ENCODE results near the gene ST8SIA5. TPM values are rescaled to one million over a fixed set of nuclear protein-coding genes. Genes with fewer than 3 reads are reported as not detected.

Gene ST8SIA5
- total RNA-seq, 1 experiment from 2014 or later, result 5.4 TPM

- Mint-ChIP-seq H3K27ac (no peak overlapping the region), H3K36me3 (no peaks in the 10 kb centered on the region), H3K9me3 (0 out of 2 replicates have a peak, but pooled peaks cover 2% of the 10 kb centered on the region), H3K27me3 (ENCODE audit: low read depth) (peaks cover 8% of the 10 kb centered on the region; the same call in 1 of the 2 replicates), H3K4me3 (no peak overlapping the region), H3K4me1 (no peaks in the 10 kb centered on the region)
- TF ChIP-seq GABPB1 (CRISPR knock-in tag; IDR thresholded peaks at IDR 0.05) (no peak), ATF3 (CRISPR knock-in tag; conservative IDR thresholded peaks at IDR 0.05) (no peak), FOXP1 (CRISPR knock-in tag; IDR thresholded peaks at IDR 0.05; ENCODE audit: borderline replicate concordance) (no peak), ZNF317 (CRISPR knock-in tag; IDR thresholded peaks at IDR 0.05; ENCODE audit: borderline replicate concordance, low read depth) (no peak), NR2C2 (CRISPR knock-in tag; IDR thresholded peaks at IDR 0.05) (no peak), HMGA2 (CRISPR knock-in tag; IDR thresholded peaks at IDR 0.05) (no peak), HMGXB4 (CRISPR knock-in tag; IDR thresholded peaks at IDR 0.05) (no peak), EMX1 (CRISPR knock-in tag; IDR thresholded peaks at IDR 0.05) (no peak), RELA (CRISPR knock-in tag; IDR thresholded peaks at IDR 0.05; ENCODE audit: borderline replicate concordance) (no peak), MYBL2 (CRISPR knock-in tag; IDR thresholded peaks at IDR 0.05) (no peak), ZSCAN18 (CRISPR knock-in tag; IDR thresholded peaks at IDR 0.05) (no peak), ZBTB21 (CRISPR knock-in tag; IDR thresholded peaks at IDR 0.05; ENCODE audit: borderline replicate concordance) (no peak), TEAD1 (CRISPR knock-in tag; IDR thresholded peaks at IDR 0.05) (no peak), IRF2 (CRISPR knock-in tag; IDR thresholded peaks at IDR 0.05; ENCODE audit: borderline replicate concordance, low read depth) (no peak)
- POLR2A ChIA-PET, result no interaction called here
- no peak for ATAC-seq
- CTCF ChIA-PET, result interaction anchor here (1.7 kb wide), 1 partner anchor 19 kb away, joined by 14 read pairs; no protein-coding TSS in a partner anchor
- DNase-seq (ENCODE audit: low spot score), result no peak
Measured at GRCh38 chr18:46639386-46639785, 117.5 kb downstream of the ST8SIA5 start.

- POLR2A ChIA-PET, result no interaction called here
- Mint-ChIP-seq H3K36me3 (no peaks in the 10 kb centered on the region), H3K27ac (no peak overlapping the region), H3K4me1 (no peaks in the 10 kb centered on the region), H3K4me3 (no peak overlapping the region), H3K27me3 (ENCODE audit: low read depth) (peaks cover 8% of the 10 kb centered on the region), H3K9me3 (peaks cover 21% of the 10 kb centered on the region)
- DNase-seq (ENCODE audit: low spot score) (no peak), ATAC-seq (no peak)
- TF ChIP-seq MYBL2 (CRISPR knock-in tag; IDR thresholded peaks at IDR 0.05), result no peak
- TF ChIP-seq CDX4 (CRISPR knock-in tag; IDR thresholded peaks at IDR 0.05; ENCODE audit: borderline replicate concordance), result no peak
- no peak for TF ChIP-seq ZNF317 (CRISPR knock-in tag; IDR thresholded peaks at IDR 0.05; ENCODE audit: borderline replicate concordance, low read depth)
- no peak for TF ChIP-seq ATF2 (CRISPR knock-in tag; IDR thresholded peaks at IDR 0.05; ENCODE audit: borderline replicate concordance, low read depth)
- no peak for TF ChIP-seq FOXP1 (CRISPR knock-in tag; IDR thresholded peaks at IDR 0.05; ENCODE audit: borderline replicate concordance)
- TF ChIP-seq IRF2 (CRISPR knock-in tag; IDR thresholded peaks at IDR 0.05; ENCODE audit: borderline replicate concordance, low read depth), result no peak
- no peak for TF ChIP-seq PRRX2 (CRISPR knock-in tag; IDR thresholded peaks at IDR 0.05)
- no peak for TF ChIP-seq ETV6 (CRISPR knock-in tag; IDR thresholded peaks at IDR 0.05)
- no peak for TF ChIP-seq MLX (CRISPR knock-in tag; IDR thresholded peaks at IDR 0.05)
- TF ChIP-seq GABPB1 (CRISPR knock-in tag; IDR thresholded peaks at IDR 0.05), result no peak
- TF ChIP-seq E2F5 (CRISPR knock-in tag; IDR thresholded peaks at IDR 0.05), result no peak
- TF ChIP-seq ZNF396 (CRISPR knock-in tag; IDR thresholded peaks at IDR 0.05; ENCODE audit: borderline replicate concordance), result no peak
- no peak for TF ChIP-seq USF1 (CRISPR knock-in tag; IDR thresholded peaks at IDR 0.05)
- no peak for TF ChIP-seq ZNF512 (CRISPR knock-in tag; IDR thresholded peaks at IDR 0.05; ENCODE audit: borderline replicate concordance)
- TF ChIP-seq ZBTB21 (CRISPR knock-in tag; IDR thresholded peaks at IDR 0.05; ENCODE audit: borderline replicate concordance), result no peak
- CTCF ChIA-PET, result interaction anchor here (0.8 kb wide), 1 partner anchor 80 kb away, joined by 3 read pairs; no protein-coding TSS in a partner anchor
Measured at GRCh38 chr18:46636040-46636630, 120.7 kb downstream of the ST8SIA5 start.
